Vagina (tissue), 2 donors: ENCODE data around the gene VENTX. TPM values are rescaled to one million over a fixed set of nuclear protein-coding genes. Genes with fewer than 3 reads are reported as not detected.

Experiments
- DNase-seq, 2 donors: peaks; one replicate each; pipeline ENCODE4 v3.0.0-alpha.2; 2017; ENCODE audit errors: extremely low spot score in 2 of 2
- H3K27ac ChIP-seq: fragments of 200-600 bp; sonication (generic); one replicate; pipeline ENCODE4 v1.5.1; 2019
- H3K27me3 ChIP-seq: fragments of 200-600 bp; sonication (generic); one replicate; pipeline ENCODE4 v1.5.1; 2019
- H3K36me3 ChIP-seq, 2 donors: fragments of 200-600 bp; sonication (generic); one replicate each; pipeline ENCODE4 v1.5.1; 2017 to 2019
- H3K4me1 ChIP-seq: fragments of 200-600 bp; sonication (generic); one replicate; pipeline ENCODE4 v1.5.1; 2019
- H3K4me3 ChIP-seq, 2 donors: fragments of 200-600 bp; sonication (generic); 1 replicate in 1 of 2; 2 replicates in 1 of 2; pipeline ENCODE4 v1.5.1; 2016 to 2019
- H3K9me3 ChIP-seq: fragments of 200-600 bp; sonication (generic); one replicate; pipeline ENCODE4 v1.5.1; 2019
- POLR2A ChIP-seq, 2 donors: fragments of 450-650 bp; IDR thresholded peaks; one replicate each; pipeline ENCODE4 v1.6.1; 2017; ENCODE audit warnings: antibody characterized with exemption in 2 of 2, mild to moderate bottlenecking in 2 of 2, moderate library complexity in 2 of 2
- POLR2AphosphoS5 ChIP-seq, 2 donors: sonication (generic); formaldehyde crosslinking; IDR thresholded peaks; one replicate each; pipeline ENCODE4 v1.9.0; 2017; ENCODE audit warnings: antibody characterized with exemption in 2 of 2, mild to moderate bottlenecking in 2 of 2, low read depth in 1 of 2; ENCODE audit not compliant: insufficient read depth in 1 of 2
- intact Hi-C: fragments of 100-400 bp; cut with DNase I; formaldehyde crosslinking; loops from one replicate; pipeline ENCODE4 v1.15.1; 2023
- total RNA-seq: library from RNA; depleted of rRNA; stranded (reverse); fragments of >200 nt; gene quantifications from one replicate; pipeline ENCODE4 v1.2.3, GENCODE V29; 2016
- TF ChIP-seq, protein P1 (sequence below), 3 experiments: fragments of 450-650 bp in 2 of 3; fragments of 200-600 bp in 1 of 3; sonication (generic) in 1 of 3; IDR thresholded peaks; one replicate each; pipeline ENCODE4 v1.5.1; 2017 to 2019; ENCODE audit warnings: antibody characterized with exemption in 3 of 3, mild to moderate bottlenecking in 2 of 3, moderate library complexity in 2 of 3

VENTX gene
- total RNA-seq, 1 donor from 2014 or later = 0.98 TPM

DNA sequence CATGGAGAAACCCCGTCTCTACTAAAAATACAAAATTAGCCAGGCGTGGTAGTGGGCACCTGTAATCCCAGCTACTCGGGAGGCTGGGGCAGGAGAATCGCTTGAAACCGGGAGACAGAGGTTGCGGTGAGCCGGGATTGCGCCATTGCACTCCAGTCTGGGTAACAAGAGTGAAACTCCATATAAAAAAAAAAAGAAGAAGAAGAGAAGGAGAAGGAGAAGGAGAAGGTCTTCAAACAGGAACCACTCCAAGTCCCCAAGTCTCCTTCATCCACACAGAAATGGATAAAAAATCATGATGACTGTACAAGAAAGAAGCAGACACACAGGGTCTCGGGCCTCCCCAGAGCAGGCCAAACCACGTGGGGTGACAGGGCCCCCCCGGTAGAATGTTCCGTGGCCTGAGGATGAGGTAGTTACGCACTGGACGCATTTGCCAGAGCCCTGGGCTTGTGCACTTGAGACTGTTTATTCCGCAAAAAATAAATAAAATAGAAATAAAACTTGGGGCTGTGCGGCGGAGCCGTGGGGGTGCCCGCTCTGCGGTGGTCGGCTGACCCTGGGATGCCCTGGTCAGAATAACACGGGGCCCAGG is 15.8 kb downstream of the VENTX start:
- Histone ChIP-seq H3K27me3 (peaks cover under 1% of the 10 kb centered on the region), H3K27ac (no peak overlapping the region), H3K4me1 (peaks cover 13% of the 10 kb centered on the region), H3K9me3 (no peaks in the 10 kb centered on the region), H3K4me3 (no peak overlapping the region), H3K36me3 (no peaks in the 10 kb centered on the region)
- intact Hi-C loops = no loop called here
- no peak for DNase-seq
- TF ChIP-seq POLR2A (IDR thresholded peaks at IDR 0.05) = no peak

- no peak for DNase-seq
- intact Hi-C loops = no loop called here
- peaks cover 24% of the 10 kb centered on the region for H3K4me1 ChIP-seq
These were observed 16.9 kb downstream of the VENTX start for GRCh38 chr10:133254421-133255120.

GRCh38 chr10:133255323-133255722 is 17.7 kb downstream of the VENTX start:
- H3K4me1 ChIP-seq = peaks cover 32% of the 10 kb centered on the region
- H3K27me3 ChIP-seq = no peaks in the 10 kb centered on the region
- intact Hi-C loops = no loop called here
- TF ChIP-seq POLR2A (IDR thresholded peaks at IDR 0.05) (no peak), POLR2AphosphoS5 (IDR thresholded peaks at IDR 0.05; ENCODE audit: insufficient read depth in 1 of 2, low read depth in 1 of 2) (no peak)
- TF ChIP-seq, protein P1, sequence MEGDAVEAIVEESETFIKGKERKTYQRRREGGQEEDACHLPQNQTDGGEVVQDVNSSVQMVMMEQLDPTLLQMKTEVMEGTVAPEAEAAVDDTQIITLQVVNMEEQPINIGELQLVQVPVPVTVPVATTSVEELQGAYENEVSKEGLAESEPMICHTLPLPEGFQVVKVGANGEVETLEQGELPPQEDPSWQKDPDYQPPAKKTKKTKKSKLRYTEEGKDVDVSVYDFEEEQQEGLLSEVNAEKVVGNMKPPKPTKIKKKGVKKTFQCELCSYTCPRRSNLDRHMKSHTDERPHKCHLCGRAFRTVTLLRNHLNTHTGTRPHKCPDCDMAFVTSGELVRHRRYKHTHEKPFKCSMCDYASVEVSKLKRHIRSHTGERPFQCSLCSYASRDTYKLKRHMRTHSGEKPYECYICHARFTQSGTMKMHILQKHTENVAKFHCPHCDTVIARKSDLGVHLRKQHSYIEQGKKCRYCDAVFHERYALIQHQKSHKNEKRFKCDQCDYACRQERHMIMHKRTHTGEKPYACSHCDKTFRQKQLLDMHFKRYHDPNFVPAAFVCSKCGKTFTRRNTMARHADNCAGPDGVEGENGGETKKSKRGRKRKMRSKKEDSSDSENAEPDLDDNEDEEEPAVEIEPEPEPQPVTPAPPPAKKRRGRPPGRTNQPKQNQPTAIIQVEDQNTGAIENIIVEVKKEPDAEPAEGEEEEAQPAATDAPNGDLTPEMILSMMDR (IDR thresholded peaks at IDR 0.05) = no peak
- no peaks in the 10 kb centered on the region for H3K9me3 ChIP-seq
- no peak for DNase-seq
- H3K4me3 ChIP-seq = no peak overlapping the region
- H3K27ac ChIP-seq = no peak overlapping the region
- no peaks in the 10 kb centered on the region for H3K36me3 ChIP-seq

More at GRCh38 chr10:133254421-133255120, 16.9 kb downstream of the VENTX start:
- H3K27ac ChIP-seq = no peak overlapping the region
- no peaks in the 10 kb centered on the region for H3K36me3 ChIP-seq
- TF ChIP-seq POLR2A (IDR thresholded peaks at IDR 0.05) (no peak), POLR2AphosphoS5 (IDR thresholded peaks at IDR 0.05; ENCODE audit: insufficient read depth in 1 of 2, low read depth in 1 of 2) (no peak)
- TF ChIP-seq, protein P1 (IDR thresholded peaks at IDR 0.05) = no peak
- no peaks in the 10 kb centered on the region for H3K27me3 ChIP-seq
- H3K4me3 ChIP-seq = no peak overlapping the region
- H3K9me3 ChIP-seq = no peaks in the 10 kb centered on the region

DNA sequence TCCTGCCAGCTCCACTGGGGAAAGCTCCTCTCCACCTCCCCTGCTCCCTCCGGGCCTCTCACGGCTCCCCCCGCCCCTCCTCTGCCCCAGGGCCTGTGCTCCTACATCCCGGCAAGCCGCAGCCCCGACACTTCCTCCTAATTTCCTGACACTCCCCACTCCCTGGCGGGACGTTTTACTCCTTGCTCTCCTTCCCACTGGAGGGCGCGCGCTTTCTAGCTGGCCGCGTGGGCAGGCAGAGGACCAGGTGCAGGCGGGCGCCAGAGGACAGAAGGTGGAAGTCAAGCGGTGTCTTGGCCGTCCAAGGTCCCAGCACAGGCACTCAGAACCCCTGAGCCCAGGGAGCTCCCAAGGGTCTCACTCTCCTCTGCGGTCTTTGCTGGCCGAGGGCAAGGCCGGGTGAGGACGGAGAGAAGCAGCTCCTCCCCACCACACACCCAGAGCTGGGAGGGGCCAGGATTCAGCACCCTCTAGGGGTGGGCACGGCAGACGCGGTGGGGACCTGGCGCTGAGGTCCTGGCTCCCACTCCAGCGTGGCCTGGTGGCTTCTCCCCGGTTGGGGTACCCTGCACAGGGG is 19.9 kb downstream of the VENTX start:
- H3K4me1 ChIP-seq = peaks cover 49% of the 10 kb centered on the region
- H3K27ac ChIP-seq = peak overlapping the region; percentile 46
- DNase-seq = no peak
- intact Hi-C loops = no loop called here
- peak in 1 of 2 donors; percentile 47 for TF ChIP-seq POLR2AphosphoS5 (IDR thresholded peaks at IDR 0.05; ENCODE audit: insufficient read depth in 1 of 2, low read depth in 1 of 2)
- no peak for TF ChIP-seq POLR2A (IDR thresholded peaks at IDR 0.05)
- TF ChIP-seq, protein P1 (IDR thresholded peaks at IDR 0.05) = peak in 1 of 3 experiments; percentile 10
- H3K4me3 ChIP-seq = peak overlapping the region in 1 of 2 donors; percentile 8
- H3K27me3 ChIP-seq = no peaks in the 10 kb centered on the region
- no peaks in the 10 kb centered on the region for H3K36me3 ChIP-seq
- H3K9me3 ChIP-seq = no peaks in the 10 kb centered on the region

DNA sequence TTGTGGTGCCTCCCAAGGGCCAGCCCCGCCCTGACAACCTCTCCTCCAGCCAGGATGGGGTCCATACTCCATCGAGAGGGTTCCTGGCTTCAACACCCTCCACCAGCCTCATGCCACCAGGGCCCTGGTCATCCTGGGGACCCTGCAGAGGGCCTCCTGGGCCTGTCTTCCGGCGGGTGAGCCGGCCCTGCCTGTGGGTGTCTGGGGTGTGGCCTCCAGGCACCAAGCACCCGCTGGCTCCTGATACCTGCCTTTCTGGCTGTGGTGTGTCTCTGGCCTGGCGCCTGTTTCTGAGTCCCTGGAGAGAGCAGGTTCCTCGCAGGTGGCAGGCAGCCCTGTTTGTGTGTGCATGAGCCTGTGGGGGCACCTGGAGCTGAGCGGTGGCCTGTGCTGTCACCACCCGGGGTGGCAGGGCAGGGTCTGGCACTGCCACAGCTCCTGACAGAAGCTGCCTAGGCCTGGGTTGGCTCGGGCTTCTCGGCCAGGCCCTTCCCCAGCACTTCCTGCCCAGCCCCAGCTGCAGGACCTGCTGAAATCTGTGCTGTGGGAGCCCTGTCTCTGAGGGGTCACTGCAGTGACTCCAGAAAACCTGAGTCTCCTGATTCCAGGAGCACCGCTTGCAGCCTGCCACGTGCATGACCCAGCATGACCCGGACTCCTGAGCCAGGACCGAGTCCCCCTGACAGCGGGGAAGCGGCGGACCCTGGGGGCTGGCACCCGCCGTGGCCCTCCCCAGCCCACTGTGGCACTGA is 20.6 kb downstream of the VENTX start:
- Histone ChIP-seq H3K4me3 (peak overlapping the region in 1 of 2 donors; percentile 8), H3K36me3 (no peaks in the 10 kb centered on the region), H3K27ac (peak overlapping the region; percentile 46), H3K27me3 (no peaks in the 10 kb centered on the region), H3K4me1 (peaks cover 53% of the 10 kb centered on the region), H3K9me3 (no peaks in the 10 kb centered on the region)
- TF ChIP-seq, protein P1 (IDR thresholded peaks at IDR 0.05) = no peak
- TF ChIP-seq POLR2A (IDR thresholded peaks at IDR 0.05) (no peak), POLR2AphosphoS5 (IDR thresholded peaks at IDR 0.05; ENCODE audit: insufficient read depth in 1 of 2, low read depth in 1 of 2) (no peak)
- no peak for DNase-seq
- intact Hi-C loops = no loop called here
